GM19438 (cell line): ENCODE results near the gene ZMYND8.

Experiments used
- ATAC-seq: cut with Tn5 transposase; IDR thresholded peaks from one replicate; pipeline ENCODE4 v1.9.1; 2021; ENCODE audit warnings: low read depth; ENCODE audit not compliant: unreplicated experiment

The ZMYND8 gene

GRCh38 chr20:47235853-47236638 is 120.5 kb downstream of the ZMYND8 start:
- ATAC-seq, result no peak

- ATAC-seq, result no peak
These were observed 121.4 kb downstream of the ZMYND8 start for GRCh38 chr20:47235111-47235510.

- no peak for ATAC-seq
These were observed 122.9 kb downstream of the ZMYND8 start for GRCh38 chr20:47233333-47234188.

- ATAC-seq, result no peak
These were observed 124.0 kb downstream of the ZMYND8 start for GRCh38 chr20:47232518-47232917.

- ATAC-seq, result no peak
These were observed 125.0 kb downstream of the ZMYND8 start for GRCh38 chr20:47231382-47232039.

GRCh38 chr20:47230811-47231256 is 125.7 kb downstream of the ZMYND8 start:
- ATAC-seq, result no peak

- ATAC-seq, result no peak
These were observed 127.8 kb downstream of the ZMYND8 start for GRCh38 chr20:47228654-47229053.

- ATAC-seq, result no peak
These were observed 128.9 kb downstream of the ZMYND8 start for GRCh38 chr20:47227576-47227975.

GRCh38 chr20:47227119-47227518 is 129.4 kb downstream of the ZMYND8 start:
- ATAC-seq, result no peak

GRCh38 chr20:47225458-47225857 is 131.0 kb downstream of the ZMYND8 start:
- no peak for ATAC-seq

GRCh38 chr20:47224857-47225256 is 131.6 kb downstream of the ZMYND8 start:
- ATAC-seq, result no peak

- ATAC-seq, result no peak
These were observed 132.2 kb downstream of the ZMYND8 start for GRCh38 chr20:47224300-47224791.

- no peak for ATAC-seq
These were observed 132.6 kb downstream of the ZMYND8 start for GRCh38 chr20:47223896-47224295.

GRCh38 chr20:47222468-47223119 is 133.9 kb downstream of the ZMYND8 start:
- no peak for ATAC-seq

GRCh38 chr20:47221036-47221625 is 135.4 kb downstream of the ZMYND8 start:
- no peak for ATAC-seq

GRCh38 chr20:47220161-47220582 is 136.3 kb downstream of the ZMYND8 start:
- ATAC-seq, result no peak

GRCh38 chr20:47217482-47218446 is 138.7 kb downstream of the ZMYND8 start:
- no peak for ATAC-seq

GRCh38 chr20:47216819-47217410 is 139.6 kb downstream of the ZMYND8 start:
- no peak for ATAC-seq
